ENCODE measurements around the gene PEX5L. TPM values are rescaled to one million over a fixed set of nuclear protein-coding genes. Genes with fewer than 3 reads are reported as not detected.
A peak's percentile ranks its signal among the peaks of the same experiment; 100 is the strongest.

Gene PEX5L
- total RNA-seq, 2 experiments from 2014 or later = not detected

DNA sequence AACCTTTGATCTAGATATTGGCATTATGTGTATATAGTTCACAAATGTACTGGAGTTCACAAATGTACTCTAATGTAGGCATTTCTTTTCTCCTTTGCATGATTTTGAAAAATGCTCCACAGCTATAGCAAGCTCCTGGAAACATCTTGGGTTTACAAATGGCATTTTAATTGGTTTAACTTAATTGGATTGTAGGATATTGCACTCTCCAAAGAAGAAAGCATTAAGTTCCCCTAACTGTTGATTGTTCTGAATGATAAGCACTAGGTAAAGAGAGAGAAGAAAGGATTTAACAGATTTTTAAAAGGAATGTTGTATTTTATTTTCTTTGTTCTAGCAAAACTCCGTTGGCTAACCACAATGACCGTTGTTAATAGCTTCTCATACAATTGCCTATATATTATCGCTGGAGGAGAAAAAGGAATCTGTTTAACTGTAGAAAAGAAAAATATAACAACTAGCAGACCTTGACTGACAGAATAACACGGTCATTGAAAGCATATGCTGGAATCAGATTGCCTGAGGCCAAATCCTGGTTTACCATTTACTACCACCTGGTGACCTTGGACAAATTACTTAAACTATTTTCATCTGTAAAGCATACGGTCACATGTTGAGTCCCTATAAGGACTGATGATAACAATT, 170.8 kb downstream of the PEX5L start:
- POLR2A ChIA-PET = no interaction called here
- no peak for ATAC-seq
- Mint-ChIP-seq H3K4me3 (no peak overlapping the region), H3K4me1 (ENCODE audit: low read depth) (no peaks in the 10 kb centered on the region), H3K27me3 (no peaks in the 10 kb centered on the region), H3K36me3 (ENCODE audit: low read depth) (no peaks in the 10 kb centered on the region), H3K27ac (no peak overlapping the region), H3K9me3 (no peaks in the 10 kb centered on the region)
- no peak for DNase-seq
- CTCF ChIA-PET = interaction anchor here (0.6 to 1.3 kb wide), 2 partner anchors 13 to 62 kb away, joined by 3 read pairs; no protein-coding TSS in a partner anchor
- TF ChIP-seq, protein P1, sequence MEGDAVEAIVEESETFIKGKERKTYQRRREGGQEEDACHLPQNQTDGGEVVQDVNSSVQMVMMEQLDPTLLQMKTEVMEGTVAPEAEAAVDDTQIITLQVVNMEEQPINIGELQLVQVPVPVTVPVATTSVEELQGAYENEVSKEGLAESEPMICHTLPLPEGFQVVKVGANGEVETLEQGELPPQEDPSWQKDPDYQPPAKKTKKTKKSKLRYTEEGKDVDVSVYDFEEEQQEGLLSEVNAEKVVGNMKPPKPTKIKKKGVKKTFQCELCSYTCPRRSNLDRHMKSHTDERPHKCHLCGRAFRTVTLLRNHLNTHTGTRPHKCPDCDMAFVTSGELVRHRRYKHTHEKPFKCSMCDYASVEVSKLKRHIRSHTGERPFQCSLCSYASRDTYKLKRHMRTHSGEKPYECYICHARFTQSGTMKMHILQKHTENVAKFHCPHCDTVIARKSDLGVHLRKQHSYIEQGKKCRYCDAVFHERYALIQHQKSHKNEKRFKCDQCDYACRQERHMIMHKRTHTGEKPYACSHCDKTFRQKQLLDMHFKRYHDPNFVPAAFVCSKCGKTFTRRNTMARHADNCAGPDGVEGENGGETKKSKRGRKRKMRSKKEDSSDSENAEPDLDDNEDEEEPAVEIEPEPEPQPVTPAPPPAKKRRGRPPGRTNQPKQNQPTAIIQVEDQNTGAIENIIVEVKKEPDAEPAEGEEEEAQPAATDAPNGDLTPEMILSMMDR (IDR thresholded peaks at IDR 0.05) = no peak
- intact Hi-C loops (cut with micrococcal nuclease) = no loop called here

DNA sequence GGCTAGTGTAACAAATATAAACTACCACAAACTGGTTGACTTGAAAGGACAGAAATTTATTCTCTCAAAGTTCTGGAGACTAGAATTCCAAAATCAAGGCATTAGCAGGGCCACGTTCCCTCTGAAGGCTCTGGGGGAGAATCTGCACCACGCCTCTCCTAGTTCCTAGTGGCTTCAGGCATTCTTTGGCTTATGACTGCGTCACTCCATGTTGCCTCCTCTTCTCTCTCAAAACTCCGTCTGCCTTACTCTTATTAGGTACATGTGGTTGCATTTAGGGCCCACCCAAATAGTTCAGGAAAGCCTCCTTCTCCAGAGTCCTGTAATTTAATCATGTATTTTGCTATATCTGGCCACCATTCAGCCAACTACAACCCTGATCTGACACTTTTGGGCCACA, 174.8 kb downstream of the PEX5L start:
- CTCF ChIA-PET = no interaction called here
- no peaks in the 10 kb centered on the region for H3K9me3 Mint-ChIP-seq
- no peak overlapping the region for H3K27ac Mint-ChIP-seq
- DNase-seq (no peak), ATAC-seq (no peak)
- TF ChIP-seq, protein P1 (IDR thresholded peaks at IDR 0.05) = no peak
- no peaks in the 10 kb centered on the region for H3K36me3 Mint-ChIP-seq (ENCODE audit: low read depth)
- intact Hi-C loops (cut with micrococcal nuclease) = no loop called here
- H3K4me1 Mint-ChIP-seq (ENCODE audit: low read depth) = no peaks in the 10 kb centered on the region
- no peaks in the 10 kb centered on the region for H3K27me3 Mint-ChIP-seq
- POLR2A ChIA-PET = no interaction called here
- H3K4me3 Mint-ChIP-seq = no peak overlapping the region

DNA sequence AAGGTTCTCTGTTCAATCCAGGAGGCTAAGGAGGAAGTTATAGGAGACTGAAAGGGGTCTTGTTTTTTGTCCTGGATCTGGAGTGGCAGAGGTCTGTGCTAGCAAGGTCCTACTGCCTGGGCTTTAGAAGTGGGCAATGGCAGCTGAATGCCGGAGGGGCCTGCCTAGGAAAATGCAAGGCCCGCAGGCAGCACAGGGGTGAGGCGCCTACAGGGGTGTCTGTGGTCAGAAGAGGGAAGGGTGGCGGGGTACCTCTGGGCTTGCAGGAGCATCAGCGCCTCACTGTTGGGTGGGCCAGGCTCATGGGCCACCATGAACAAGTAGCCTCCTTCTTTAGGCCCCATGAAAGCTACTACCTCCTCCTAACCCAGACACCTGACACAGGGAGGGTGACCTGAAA, 175.4 kb downstream of the PEX5L start:
- no peaks in the 10 kb centered on the region for H3K27me3 Mint-ChIP-seq
- CTCF ChIA-PET = no interaction called here
- intact Hi-C loops (cut with micrococcal nuclease) = no loop called here
- DNase-seq (no peak), ATAC-seq (no peak)
- TF ChIP-seq, protein P1 (IDR thresholded peaks at IDR 0.05) = no peak
- H3K36me3 Mint-ChIP-seq (ENCODE audit: low read depth) = no peaks in the 10 kb centered on the region
- H3K27ac Mint-ChIP-seq = no peak overlapping the region
- H3K4me3 Mint-ChIP-seq = no peak overlapping the region
- H3K4me1 Mint-ChIP-seq (ENCODE audit: low read depth) = no peaks in the 10 kb centered on the region
- no peaks in the 10 kb centered on the region for H3K9me3 Mint-ChIP-seq
- POLR2A ChIA-PET = no interaction called here

DNA sequence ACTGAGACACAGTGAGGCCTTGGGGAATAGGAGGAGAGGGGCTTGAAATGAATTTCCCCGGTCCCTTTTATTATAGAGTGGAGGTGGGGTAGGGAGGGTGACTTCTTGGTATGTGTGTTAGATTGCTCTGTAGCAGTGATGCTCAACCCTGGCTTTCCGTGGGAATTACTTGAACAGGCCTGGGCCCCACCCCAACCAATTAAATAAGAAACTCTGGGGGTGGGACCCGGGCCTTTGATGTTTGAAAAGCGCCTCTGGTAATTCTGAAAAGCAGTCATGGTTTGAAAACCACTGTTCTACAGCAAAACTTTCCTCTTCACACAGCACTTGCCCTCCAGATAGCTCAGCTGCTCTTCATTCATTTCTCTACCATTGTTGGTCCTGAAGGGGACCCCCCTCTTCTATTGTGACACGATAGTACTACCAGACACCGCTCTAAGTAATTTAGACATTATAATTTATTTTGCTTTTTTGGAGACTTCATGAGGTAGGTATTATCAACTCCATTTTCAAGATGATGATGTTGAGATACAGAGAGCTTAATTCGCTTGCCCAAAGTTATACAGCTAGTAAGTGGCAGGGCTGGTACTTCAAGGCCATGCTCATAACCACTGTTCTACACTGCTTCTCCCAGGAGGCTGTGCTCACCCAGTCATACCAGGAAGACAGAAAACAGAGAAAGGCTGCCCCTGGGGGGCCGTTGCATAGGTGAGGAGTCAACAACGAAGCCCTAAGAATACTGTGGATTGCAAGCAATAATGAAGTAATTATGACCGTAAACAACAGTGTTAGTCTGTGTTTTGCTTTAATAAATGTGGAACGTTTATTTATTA, 176.2 kb downstream of the PEX5L start:
- peak; percentile 45 for ATAC-seq
- TF ChIP-seq, protein P1 (IDR thresholded peaks at IDR 0.05) = no peak
- ChIA-PET POLR2A (no interaction called here), CTCF (no interaction called here)
- no peaks in the 10 kb centered on the region for H3K27me3 Mint-ChIP-seq
- H3K27ac Mint-ChIP-seq = no peak overlapping the region
- H3K4me3 Mint-ChIP-seq = no peak overlapping the region
- no peak for DNase-seq
- no peaks in the 10 kb centered on the region for H3K4me1 Mint-ChIP-seq (ENCODE audit: low read depth)
- H3K9me3 Mint-ChIP-seq = no peaks in the 10 kb centered on the region
- intact Hi-C loops (cut with micrococcal nuclease) = no loop called here
- no peaks in the 10 kb centered on the region for H3K36me3 Mint-ChIP-seq (ENCODE audit: low read depth)

DNA sequence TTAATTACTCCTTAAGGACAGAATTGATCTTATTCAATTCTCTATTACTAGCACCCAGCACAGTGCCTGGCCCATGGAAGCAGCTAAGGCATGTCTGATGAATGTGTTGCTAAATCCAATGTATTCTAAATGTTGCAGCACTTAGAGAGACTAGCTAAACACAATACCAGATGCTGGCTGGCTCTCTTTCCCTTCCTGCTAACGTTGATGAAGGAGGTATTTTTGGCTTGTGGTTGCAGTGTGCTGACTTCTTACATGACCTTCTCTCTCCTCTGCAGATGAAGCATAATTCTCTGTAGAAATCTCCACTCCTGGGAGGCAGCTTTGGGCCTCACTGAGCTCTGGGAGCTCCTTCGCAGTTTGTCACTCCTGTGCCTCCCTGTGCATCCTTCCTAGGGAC, 183.6 kb downstream of the PEX5L start:
- ChIA-PET POLR2A (no interaction called here), CTCF (interaction anchor here (1.2 kb wide), 1 partner anchor 14 kb away, joined by 3 read pairs; no protein-coding TSS in a partner anchor)
- Mint-ChIP-seq H3K27me3 (no peaks in the 10 kb centered on the region), H3K4me1 (ENCODE audit: low read depth) (no peaks in the 10 kb centered on the region), H3K4me3 (no peak overlapping the region), H3K27ac (no peak overlapping the region), H3K9me3 (no peaks in the 10 kb centered on the region), H3K36me3 (ENCODE audit: low read depth) (no peaks in the 10 kb centered on the region)
- TF ChIP-seq, protein P1 (IDR thresholded peaks at IDR 0.05) = no peak
- intact Hi-C loops (cut with micrococcal nuclease) = no loop called here
- DNase-seq = no peak
- no peak for ATAC-seq

Data from activated CD8-positive, alpha-beta T cell treated with anti-CD3 and anti-CD28 coated beads for 36 hours (primary cell).